Activated CD4-positive, alpha-beta T cell treated with anti-CD3 and anti-CD28 coated beads, Interleukin-2, amount 10 ng/mL, durations not matched to agents 24 days and 14 days (primary cell): ENCODE results near the gene EYA4. TPM values are rescaled to one million over a fixed set of nuclear protein-coding genes. Genes with fewer than 3 reads are reported as not detected.

ENCODE experiments used
- DNase-seq: peaks from one replicate; pipeline ENCODE4 v3.0.0; 2022
- H3K27ac Mint-ChIP-seq: one replicate; pipeline ENCODE4 v1.8.0; 2022; ENCODE audit warnings: mild to moderate bottlenecking, mixed read lengths
- H3K27me3 Mint-ChIP-seq: one replicate; pipeline ENCODE4 v1.8.0; 2022; ENCODE audit warnings: mixed read lengths
- H3K36me3 Mint-ChIP-seq: one replicate; pipeline ENCODE4 v1.8.0; 2022; ENCODE audit warnings: low read depth, mild to moderate bottlenecking, mixed read lengths
- H3K4me1 Mint-ChIP-seq: one replicate; pipeline ENCODE4 v1.8.0; 2021; ENCODE audit warnings: mixed read lengths
- H3K4me3 Mint-ChIP-seq: one replicate; pipeline ENCODE4 v1.8.0; 2022; ENCODE audit warnings: mild to moderate bottlenecking, moderate library complexity, mixed read lengths
- H3K9me3 Mint-ChIP-seq: one replicate; pipeline ENCODE4 v1.8.0; 2021; ENCODE audit warnings: mixed read lengths
- intact Hi-C: fragments of 100-400 bp; cut with micrococcal nuclease; formaldehyde crosslinking; loops from one replicate; pipeline ENCODE4 v1.15.1; 2023
- total RNA-seq: library from RNA; stranded (reverse); gene quantifications from 2 replicates; pipeline ENCODE4 v1.2.3, GENCODE V29; 2022

Gene EYA4
- total RNA-seq, 1 donor from 2014 or later = not detected

DNA sequence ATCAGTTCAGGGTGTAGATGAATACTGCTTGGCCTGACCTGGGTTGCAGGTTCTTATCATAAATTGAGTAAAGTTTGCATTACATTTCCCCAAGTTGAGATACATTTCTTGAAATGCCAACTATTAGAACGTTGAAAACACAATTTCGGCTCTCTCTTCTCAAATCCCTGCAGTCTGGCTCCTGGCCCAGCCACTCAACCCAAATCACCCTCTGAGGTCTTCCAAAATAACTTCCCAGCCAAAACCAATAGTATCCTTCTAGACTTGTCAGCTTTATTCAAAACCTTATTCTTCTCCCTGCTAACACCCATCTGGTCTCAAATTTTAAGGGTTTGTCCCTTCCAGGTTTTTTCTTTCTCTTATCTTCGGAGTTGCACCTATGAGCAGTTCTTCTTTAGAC lies 263.6 kb downstream of the EYA4 start:
- intact Hi-C loops = no loop called here
- no peaks in the 10 kb centered on the region for H3K36me3 Mint-ChIP-seq
- no peak for DNase-seq
- H3K27ac Mint-ChIP-seq = no peak overlapping the region
- H3K4me3 Mint-ChIP-seq = no peak overlapping the region
- H3K4me1 Mint-ChIP-seq = no peaks in the 10 kb centered on the region
- H3K27me3 Mint-ChIP-seq = peaks cover 2% of the 10 kb centered on the region
- H3K9me3 Mint-ChIP-seq = no peaks in the 10 kb centered on the region

GRCh38 chr6:133505681-133506080 lies 264.5 kb downstream of the EYA4 start:
- H3K9me3 Mint-ChIP-seq = no peaks in the 10 kb centered on the region
- H3K4me3 Mint-ChIP-seq = no peak overlapping the region
- peaks cover 2% of the 10 kb centered on the region for H3K27me3 Mint-ChIP-seq
- H3K36me3 Mint-ChIP-seq = no peaks in the 10 kb centered on the region
- no peaks in the 10 kb centered on the region for H3K4me1 Mint-ChIP-seq
- intact Hi-C loops = no loop called here
- H3K27ac Mint-ChIP-seq = no peak overlapping the region
- DNase-seq = no peak

DNA sequence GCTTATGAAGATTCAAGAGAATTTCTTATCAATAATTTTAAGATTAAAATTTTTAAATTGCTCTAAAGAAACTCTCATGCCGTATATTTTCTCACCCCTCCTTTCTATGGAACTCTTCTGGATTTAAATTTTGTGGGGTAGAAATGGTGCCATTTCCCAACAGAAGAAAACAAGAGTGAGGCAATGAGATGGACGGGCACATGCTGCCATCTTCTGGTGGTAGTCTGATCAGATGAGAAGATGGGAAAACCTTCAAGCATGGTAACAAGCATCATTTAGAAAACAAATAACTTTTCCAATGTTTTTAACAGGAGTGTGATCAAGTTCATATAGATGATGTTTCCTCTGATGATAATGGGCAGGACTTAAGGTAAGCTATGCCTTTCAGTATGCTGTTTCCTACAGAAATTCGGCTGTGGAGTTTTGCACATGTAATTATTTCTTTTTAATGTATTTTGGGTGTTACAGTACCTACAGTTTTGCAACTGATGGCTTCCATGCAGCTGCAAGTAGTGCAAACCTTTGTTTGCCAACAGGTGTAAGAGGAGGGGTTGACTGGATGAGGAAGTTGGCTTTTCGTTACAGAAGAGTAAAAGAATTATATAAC lies 271.4 kb downstream of the EYA4 start:
- Mint-ChIP-seq H3K27ac (no peak overlapping the region), H3K9me3 (no peaks in the 10 kb centered on the region), H3K27me3 (peaks cover 2% of the 10 kb centered on the region), H3K4me1 (no peaks in the 10 kb centered on the region), H3K4me3 (no peak overlapping the region), H3K36me3 (no peaks in the 10 kb centered on the region)
- intact Hi-C loops = loop anchor here (2.0 kb wide), 2 partner anchors 550 to 682 kb away; no protein-coding TSS in a partner anchor
- DNase-seq = peak; percentile 70

GRCh38 chr6:133523816-133524215 lies 282.7 kb downstream of the EYA4 start:
- Mint-ChIP-seq H3K27me3 (no peaks in the 10 kb centered on the region), H3K9me3 (no peaks in the 10 kb centered on the region), H3K4me3 (no peak overlapping the region), H3K4me1 (no peaks in the 10 kb centered on the region), H3K27ac (no peak overlapping the region), H3K36me3 (no peaks in the 10 kb centered on the region)
- intact Hi-C loops = no loop called here
- no peak for DNase-seq

DNA sequence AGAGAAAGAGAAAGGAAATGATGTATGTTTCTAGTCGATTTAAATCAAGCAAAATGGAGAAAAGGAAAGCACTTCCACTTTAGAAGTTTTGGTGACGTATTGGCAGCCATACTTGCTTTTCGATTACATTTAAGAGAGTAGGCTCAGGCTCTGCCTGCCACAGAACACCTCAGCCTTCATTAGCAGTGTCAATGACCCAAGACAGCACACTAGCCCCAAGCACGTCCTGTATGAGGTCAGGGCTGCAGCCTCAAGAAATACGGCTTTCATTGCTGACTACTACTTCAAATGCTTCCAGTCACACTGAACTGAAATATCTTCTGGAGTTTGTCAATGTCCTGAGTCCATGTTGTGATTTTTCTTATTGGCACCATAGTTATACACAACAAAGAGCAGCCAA lies 285.3 kb downstream of the EYA4 start:
- H3K4me3 Mint-ChIP-seq = no peak overlapping the region
- H3K36me3 Mint-ChIP-seq = no peaks in the 10 kb centered on the region
- no peak for DNase-seq
- H3K27ac Mint-ChIP-seq = no peak overlapping the region
- H3K9me3 Mint-ChIP-seq = no peaks in the 10 kb centered on the region
- no peaks in the 10 kb centered on the region for H3K4me1 Mint-ChIP-seq
- no peaks in the 10 kb centered on the region for H3K27me3 Mint-ChIP-seq
- intact Hi-C loops = no loop called here

- Mint-ChIP-seq H3K4me3 (no peak overlapping the region), H3K4me1 (no peaks in the 10 kb centered on the region)
Measured at GRCh38 chr6:133528566-133528965, 287.4 kb downstream of the EYA4 start.

DNA sequence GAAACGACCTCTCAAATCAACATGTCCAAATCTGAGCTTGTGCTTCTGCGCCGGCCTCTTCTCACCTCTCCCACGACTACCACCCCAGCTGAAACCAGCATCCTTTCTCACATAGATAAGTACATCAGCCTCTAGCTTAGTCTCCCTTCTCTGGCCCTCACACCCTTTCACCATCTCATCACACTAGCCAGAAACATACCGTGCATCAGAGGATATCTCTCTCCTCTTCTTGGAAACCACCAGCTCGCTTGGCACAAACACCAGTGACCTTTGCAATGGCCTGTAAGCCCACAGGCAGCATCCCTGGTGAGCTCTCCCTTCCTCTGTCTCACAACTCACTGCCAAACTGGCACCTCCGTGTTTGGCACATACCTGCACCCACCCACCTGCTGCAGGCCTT lies 291.8 kb downstream of the EYA4 start:
- H3K4me3 Mint-ChIP-seq = no peak overlapping the region

More at GRCh38 chr6:133528566-133528965, 287.4 kb downstream of the EYA4 start:
- Mint-ChIP-seq H3K36me3 (no peaks in the 10 kb centered on the region), H3K9me3 (no peaks in the 10 kb centered on the region), H3K27ac (no peak overlapping the region), H3K27me3 (peaks cover 2% of the 10 kb centered on the region)
- DNase-seq = no peak
- intact Hi-C loops = no loop called here

DNA sequence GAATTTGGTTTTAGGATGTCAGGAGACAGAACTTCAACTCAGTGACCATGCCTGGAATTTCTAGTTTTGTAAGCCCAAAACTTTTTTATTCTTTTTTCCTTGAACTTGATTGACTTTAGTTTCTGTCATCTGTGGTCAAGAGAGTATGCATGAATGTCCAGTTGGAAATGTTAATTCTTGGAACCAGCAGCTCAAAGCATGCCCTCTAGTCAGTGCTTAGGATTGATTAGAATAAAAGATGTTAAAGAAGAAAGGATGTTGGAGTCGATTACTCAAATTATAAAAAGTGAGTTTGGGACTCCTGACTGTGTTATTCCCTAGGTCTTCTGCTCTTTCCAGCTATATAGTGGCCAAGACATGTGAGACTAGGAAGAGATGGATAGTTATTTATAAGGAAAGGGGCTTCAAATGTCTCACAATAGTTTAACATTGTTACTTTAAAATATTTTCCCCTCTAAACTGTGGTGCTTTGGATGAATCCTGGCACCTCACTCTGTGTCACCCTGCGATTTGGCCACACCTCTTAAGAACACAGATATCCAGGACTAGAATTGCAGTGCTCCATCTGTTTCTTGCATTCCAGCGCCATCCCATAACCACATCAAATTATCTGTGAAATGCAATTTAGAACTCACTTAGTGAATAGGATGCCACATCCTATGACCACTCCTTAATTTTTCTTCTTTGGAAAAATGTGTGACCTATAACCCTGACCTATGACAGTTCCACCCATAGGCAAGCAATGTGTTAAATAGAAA lies 298.5 kb downstream of the EYA4 start:
- Mint-ChIP-seq H3K27me3 (peaks cover 2% of the 10 kb centered on the region), H3K4me3 (no peak overlapping the region), H3K36me3 (no peaks in the 10 kb centered on the region), H3K27ac (no peak overlapping the region), H3K4me1 (no peaks in the 10 kb centered on the region), H3K9me3 (no peaks in the 10 kb centered on the region)
- intact Hi-C loops = no loop called here
- no peak for DNase-seq

More for the DNA sequence above, 291.8 kb downstream of the EYA4 start:
- Mint-ChIP-seq H3K27me3 (peaks cover 3% of the 10 kb centered on the region), H3K27ac (no peak overlapping the region), H3K9me3 (no peaks in the 10 kb centered on the region), H3K36me3 (no peaks in the 10 kb centered on the region), H3K4me1 (no peaks in the 10 kb centered on the region)
- intact Hi-C loops = no loop called here
- DNase-seq = no peak

DNA sequence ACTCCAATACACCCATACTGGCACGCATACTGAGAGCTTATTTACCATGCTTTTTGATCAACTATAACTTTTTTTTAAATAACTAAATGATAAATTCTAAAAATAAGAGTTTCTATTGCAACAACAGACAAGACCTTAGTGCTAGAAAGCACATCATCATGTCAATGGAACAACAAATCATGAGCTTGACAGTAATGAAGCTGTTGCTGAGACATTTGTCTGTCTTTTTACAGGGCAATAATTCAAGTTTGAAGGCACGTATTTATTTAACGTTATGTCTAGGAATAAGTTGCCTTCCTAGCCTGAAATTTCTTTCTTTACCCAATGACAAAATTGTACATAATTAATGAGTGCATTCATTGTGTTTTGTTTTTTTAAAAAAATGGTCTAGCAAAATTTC lies 299.2 kb downstream of the EYA4 start:
- Mint-ChIP-seq H3K27ac (no peak overlapping the region), H3K36me3 (no peaks in the 10 kb centered on the region), H3K4me1 (no peaks in the 10 kb centered on the region), H3K27me3 (peaks cover 2% of the 10 kb centered on the region), H3K9me3 (no peaks in the 10 kb centered on the region), H3K4me3 (no peak overlapping the region)
- no peak for DNase-seq
- intact Hi-C loops = no loop called here

- Mint-ChIP-seq H3K36me3 (no peaks in the 10 kb centered on the region), H3K27ac (no peak overlapping the region), H3K4me1 (no peaks in the 10 kb centered on the region), H3K9me3 (no peaks in the 10 kb centered on the region), H3K4me3 (no peak overlapping the region), H3K27me3 (peaks cover 2% of the 10 kb centered on the region)
- no peak for DNase-seq
- intact Hi-C loops = no loop called here
Measured at GRCh38 chr6:133541040-133541439, 299.9 kb downstream of the EYA4 start.

GRCh38 chr6:133542056-133542821 lies 301.1 kb downstream of the EYA4 start:
- peaks cover 2% of the 10 kb centered on the region for H3K27me3 Mint-ChIP-seq
- no peaks in the 10 kb centered on the region for H3K36me3 Mint-ChIP-seq
- intact Hi-C loops = no loop called here
- no peaks in the 10 kb centered on the region for H3K9me3 Mint-ChIP-seq
- H3K27ac Mint-ChIP-seq = no peak overlapping the region
- no peaks in the 10 kb centered on the region for H3K4me1 Mint-ChIP-seq
- no peak overlapping the region for H3K4me3 Mint-ChIP-seq
- no peak for DNase-seq

- H3K36me3 Mint-ChIP-seq = no peaks in the 10 kb centered on the region
Measured at GRCh38 chr6:133544419-133544818, 303.3 kb downstream of the EYA4 start.

DNA sequence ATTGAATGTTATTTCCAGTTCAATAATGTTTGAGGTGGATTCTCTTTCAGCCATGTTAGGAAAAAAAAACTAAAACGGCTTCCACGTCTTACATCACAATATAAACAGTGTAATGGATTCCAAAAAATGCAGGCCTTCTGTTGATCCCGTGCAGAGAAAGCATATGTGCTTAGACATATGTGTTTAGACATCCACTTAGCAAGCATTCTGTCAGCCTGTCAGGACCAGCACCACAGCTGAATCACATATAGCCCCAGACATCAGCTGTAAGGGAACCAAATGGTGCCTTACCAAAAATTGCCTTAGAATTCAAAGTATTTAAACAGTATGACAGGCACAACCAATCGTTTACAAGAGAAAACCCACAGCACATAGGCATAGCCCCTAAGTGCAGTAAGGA lies 304.9 kb downstream of the EYA4 start:
- Mint-ChIP-seq H3K9me3 (no peaks in the 10 kb centered on the region), H3K27ac (no peak overlapping the region), H3K36me3 (no peaks in the 10 kb centered on the region), H3K4me1 (no peaks in the 10 kb centered on the region), H3K27me3 (no peaks in the 10 kb centered on the region), H3K4me3 (no peak overlapping the region)
- intact Hi-C loops = no loop called here
- peak; percentile 37 for DNase-seq

More at GRCh38 chr6:133544419-133544818, 303.3 kb downstream of the EYA4 start:
- Mint-ChIP-seq H3K27me3 (no peaks in the 10 kb centered on the region), H3K27ac (no peak overlapping the region), H3K4me1 (no peaks in the 10 kb centered on the region), H3K9me3 (no peaks in the 10 kb centered on the region), H3K4me3 (no peak overlapping the region)
- intact Hi-C loops = no loop called here
- DNase-seq = peak; percentile 26

DNA sequence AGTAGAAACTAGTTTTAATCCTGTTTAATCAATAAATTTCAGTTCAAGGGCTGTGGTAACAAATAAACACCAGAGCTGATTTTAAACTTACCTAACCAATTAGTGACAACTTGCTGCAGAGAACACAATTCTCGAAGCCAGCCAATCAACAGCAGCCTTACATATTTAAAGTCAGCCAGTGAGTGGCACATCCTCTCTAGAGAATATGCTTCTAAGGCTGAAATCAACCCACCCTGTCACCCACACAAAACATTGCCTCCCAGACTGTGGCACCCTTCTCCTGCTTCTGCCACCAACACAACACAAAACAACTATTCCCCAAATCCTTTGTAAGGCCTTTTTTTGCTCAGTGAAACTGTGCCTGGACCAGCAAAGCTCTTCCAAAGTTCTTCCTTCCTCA lies 306.0 kb downstream of the EYA4 start:
- Mint-ChIP-seq H3K4me1 (no peaks in the 10 kb centered on the region), H3K36me3 (no peaks in the 10 kb centered on the region), H3K4me3 (no peak overlapping the region), H3K9me3 (no peaks in the 10 kb centered on the region), H3K27ac (no peak overlapping the region), H3K27me3 (no peaks in the 10 kb centered on the region)
- intact Hi-C loops = no loop called here
- peak; percentile 53 for DNase-seq
